Astrocyte of the spinal cord (primary cell): Measurements from ENCODE around the gene SNAP47.

ENCODE experiments used
- DNase-seq: peaks from one replicate; pipeline ENCODE4 v3.0.0; 2011; ENCODE audit warnings: low read depth, low spot score
- H3K4me3 ChIP-seq: 2 replicates; pipeline ENCODE4 v1.5.1; 2011; ENCODE audit warnings: low read depth, mild to moderate bottlenecking, low read length, moderate library complexity
- CTCF ChIP-seq: IDR thresholded peaks from 2 replicates; pipeline ENCODE4 v1.5.1; 2012; ENCODE audit warnings: low read depth, mild to moderate bottlenecking, low read length, inconsistent platforms
- in situ Hi-C: cut with HindIII; loops from 2 replicates; pipeline ENCODE4 v1.10.0; 2017; ENCODE audit warnings: low sequenced_read_pairs

The SNAP47 gene

GRCh38 chr1:227797144-227797543 is 61.9 kb downstream of the SNAP47 start:
- DNase-seq, result no peak
- no peak for TF ChIP-seq CTCF
- in situ Hi-C loops, result no loop called here
- H3K4me3 ChIP-seq, result no peak overlapping the region

- no peak for TF ChIP-seq CTCF
- in situ Hi-C loops, result no loop called here
- DNase-seq, result no peak
- no peak overlapping the region for H3K4me3 ChIP-seq
These were observed 62.4 kb downstream of the SNAP47 start for GRCh38 chr1:227797625-227798024.

- in situ Hi-C loops, result no loop called here
- no peak for TF ChIP-seq CTCF
- DNase-seq, result no peak
- no peak overlapping the region for H3K4me3 ChIP-seq
These were observed 63.0 kb downstream of the SNAP47 start for GRCh38 chr1:227798078-227798802.

- TF ChIP-seq CTCF, result no peak
- in situ Hi-C loops, result no loop called here
- no peak for DNase-seq
- no peak overlapping the region for H3K4me3 ChIP-seq
These were observed 64.5 kb downstream of the SNAP47 start for GRCh38 chr1:227799756-227800155.

- no peak for TF ChIP-seq CTCF
- in situ Hi-C loops, result no loop called here
- DNase-seq, result no peak
- no peak overlapping the region for H3K4me3 ChIP-seq
These were observed 68.7 kb downstream of the SNAP47 start for GRCh38 chr1:227803933-227804332.

GRCh38 chr1:227805606-227806197 is 70.5 kb downstream of the SNAP47 start:
- in situ Hi-C loops, result no loop called here
- no peak overlapping the region for H3K4me3 ChIP-seq
- DNase-seq, result peak; percentile 97
- peak; percentile 8 for TF ChIP-seq CTCF
